Astrocyte of the cerebellum (primary cell): ENCODE data around the gene NIBAN1.

ENCODE experiments used
- DNase-seq: peaks from one replicate; pipeline ENCODE4 v3.0.0-alpha.2; 2011; ENCODE audit warnings: low read depth
- H3K4me3 ChIP-seq: 2 replicates; pipeline ENCODE4 v1.5.1; 2011; ENCODE audit warnings: mild to moderate bottlenecking, low read depth, low read length, moderate library complexity
- in situ Hi-C: cut with HindIII; loops from 2 replicates; pipeline ENCODE4 v1.10.0; 2017; ENCODE audit warnings: low sequenced_read_pairs
- TF ChIP-seq, protein P1 (sequence below): IDR thresholded peaks from 2 replicates; pipeline ENCODE4 v1.5.1; 2012; ENCODE audit warnings: low read length, low read depth, moderate library complexity, mild to moderate bottlenecking; ENCODE audit errors: missing control alignments

Gene NIBAN1

DNA sequence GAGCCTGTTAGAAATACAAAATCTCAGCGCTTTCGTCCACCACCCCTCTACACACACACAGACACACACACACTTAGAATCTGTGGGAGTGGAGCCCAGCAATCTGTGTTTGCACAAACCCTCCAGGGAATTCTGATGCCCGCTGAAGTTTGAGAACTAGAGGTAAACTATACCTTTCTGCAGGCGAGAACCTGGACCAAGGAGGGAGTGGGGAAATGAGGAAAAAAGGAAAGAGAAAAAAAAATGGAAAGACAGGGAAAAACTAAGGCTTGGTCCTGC is 468 bp upstream of the NIBAN1 start:
- TF ChIP-seq, protein P1, sequence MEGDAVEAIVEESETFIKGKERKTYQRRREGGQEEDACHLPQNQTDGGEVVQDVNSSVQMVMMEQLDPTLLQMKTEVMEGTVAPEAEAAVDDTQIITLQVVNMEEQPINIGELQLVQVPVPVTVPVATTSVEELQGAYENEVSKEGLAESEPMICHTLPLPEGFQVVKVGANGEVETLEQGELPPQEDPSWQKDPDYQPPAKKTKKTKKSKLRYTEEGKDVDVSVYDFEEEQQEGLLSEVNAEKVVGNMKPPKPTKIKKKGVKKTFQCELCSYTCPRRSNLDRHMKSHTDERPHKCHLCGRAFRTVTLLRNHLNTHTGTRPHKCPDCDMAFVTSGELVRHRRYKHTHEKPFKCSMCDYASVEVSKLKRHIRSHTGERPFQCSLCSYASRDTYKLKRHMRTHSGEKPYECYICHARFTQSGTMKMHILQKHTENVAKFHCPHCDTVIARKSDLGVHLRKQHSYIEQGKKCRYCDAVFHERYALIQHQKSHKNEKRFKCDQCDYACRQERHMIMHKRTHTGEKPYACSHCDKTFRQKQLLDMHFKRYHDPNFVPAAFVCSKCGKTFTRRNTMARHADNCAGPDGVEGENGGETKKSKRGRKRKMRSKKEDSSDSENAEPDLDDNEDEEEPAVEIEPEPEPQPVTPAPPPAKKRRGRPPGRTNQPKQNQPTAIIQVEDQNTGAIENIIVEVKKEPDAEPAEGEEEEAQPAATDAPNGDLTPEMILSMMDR = no peak
- DNase-seq = no peak
- no peak overlapping the region for H3K4me3 ChIP-seq
- in situ Hi-C loops = loop anchor here (25.0 kb wide), 1 partner anchor 162 kb away; no protein-coding TSS in a partner anchor

DNA sequence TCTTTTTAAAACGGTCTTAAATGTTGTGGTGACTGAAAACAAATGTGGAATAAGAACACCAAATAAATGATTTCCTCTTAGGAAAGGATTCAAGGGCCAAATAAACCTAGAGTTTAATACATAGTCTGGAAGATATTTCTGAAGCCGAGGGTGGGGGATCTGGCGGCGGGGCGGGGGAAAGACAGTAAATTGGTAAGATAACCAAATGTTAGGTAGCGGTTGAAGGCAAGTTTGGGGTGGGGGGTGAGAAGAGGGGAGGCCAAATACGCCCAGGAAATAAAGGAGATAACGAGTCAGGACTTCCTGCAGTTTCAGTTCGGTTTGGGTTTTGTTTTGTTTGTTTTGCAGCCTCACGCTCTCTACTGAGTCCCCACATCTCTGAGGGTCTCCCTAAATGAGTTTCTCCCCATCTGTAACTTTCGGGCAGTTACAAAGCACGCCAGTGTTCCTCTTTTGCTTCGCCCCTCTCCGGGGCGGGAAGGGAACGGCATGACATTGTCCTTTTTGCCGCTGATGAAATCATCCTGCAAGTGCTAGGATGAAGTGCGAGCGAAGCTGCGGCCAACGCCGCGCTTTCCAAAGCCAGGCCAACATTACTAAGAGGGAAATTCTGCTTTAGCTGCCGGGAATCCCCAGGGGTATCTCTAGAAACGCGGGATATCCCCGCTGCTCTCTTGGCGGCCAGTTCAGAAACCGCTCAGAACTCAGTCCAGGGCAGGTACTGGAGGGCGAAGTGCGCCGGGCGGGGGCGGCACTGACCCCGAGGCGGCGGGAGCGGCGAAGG is 844 bp downstream of the NIBAN1 start:
- H3K4me3 ChIP-seq = peak overlapping the region; percentile 55
- in situ Hi-C loops = no loop called here
- no peak for DNase-seq
- TF ChIP-seq, protein P1 = no peak

DNA sequence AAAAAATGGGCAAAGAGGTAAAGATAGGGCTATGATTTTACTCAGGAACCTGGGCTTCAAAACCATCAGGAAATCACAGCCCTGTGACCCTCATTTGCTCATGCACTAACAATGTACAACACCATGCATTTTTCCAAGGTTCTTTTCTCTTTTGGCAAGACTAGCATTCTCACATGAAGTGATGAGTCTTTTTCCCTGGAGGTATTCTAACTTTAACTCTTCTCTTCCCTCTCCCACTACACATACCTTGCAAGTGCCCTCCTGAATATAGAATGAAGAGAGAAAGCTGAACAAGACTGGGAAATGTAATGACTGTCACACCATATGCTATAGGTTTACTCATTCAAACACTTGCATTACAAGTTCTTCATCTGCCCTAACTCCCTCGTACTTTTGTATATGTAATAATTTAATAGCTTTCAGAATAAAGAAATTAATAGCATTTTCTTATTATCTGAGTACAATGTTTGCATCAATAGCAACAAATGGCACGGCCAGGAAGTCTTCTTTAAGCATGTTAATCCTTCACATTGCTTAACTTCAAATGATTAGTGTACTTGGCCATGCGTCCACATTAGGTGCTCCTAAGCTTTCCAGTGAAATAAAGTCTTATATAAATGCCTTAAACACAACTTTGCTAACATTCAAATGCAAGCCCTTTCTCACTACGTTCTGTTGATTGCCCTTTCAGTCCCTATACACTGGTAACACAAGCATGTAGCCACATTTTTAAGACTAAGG is 1.8 kb downstream of the NIBAN1 start:
- TF ChIP-seq, protein P1 = no peak
- DNase-seq = no peak
- H3K4me3 ChIP-seq = peak overlapping the region; percentile 55
- in situ Hi-C loops = no loop called here

DNA sequence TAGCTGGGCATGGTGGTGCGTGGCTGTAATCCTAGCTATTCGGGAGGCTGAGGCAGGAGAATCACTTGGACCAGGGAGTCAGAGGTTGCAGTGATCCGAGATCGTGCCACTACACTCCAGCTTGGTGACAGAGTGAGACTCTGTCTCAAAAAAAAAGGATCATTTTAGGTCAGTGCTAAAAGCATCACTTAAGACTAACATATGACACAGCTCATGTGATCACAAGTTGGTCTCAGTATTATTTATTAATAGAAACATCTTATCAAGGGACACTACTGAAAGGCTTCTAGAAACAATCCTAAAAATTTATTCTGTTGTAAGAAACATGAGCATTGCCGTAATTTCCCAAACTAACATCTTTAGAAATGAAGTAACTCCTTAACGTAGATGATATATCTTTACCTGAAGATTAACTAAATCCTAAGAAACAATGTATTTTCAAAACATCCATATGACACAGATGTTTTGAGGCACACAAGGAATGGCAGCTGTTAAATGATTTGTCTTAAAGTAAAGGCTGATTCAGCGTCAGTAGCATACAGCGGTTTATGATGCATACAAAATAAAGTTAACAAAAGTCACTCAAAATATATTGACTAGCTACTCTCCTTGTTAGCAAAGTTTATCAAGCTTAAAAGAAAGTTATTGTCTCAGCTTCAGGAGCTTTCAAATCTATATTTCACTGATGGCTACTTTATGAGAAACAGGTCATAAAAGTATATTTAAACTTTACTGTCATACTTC is 2.6 kb downstream of the NIBAN1 start:
- H3K4me3 ChIP-seq = no peak overlapping the region
- DNase-seq = no peak
- in situ Hi-C loops = no loop called here
- TF ChIP-seq, protein P1 = no peak

DNA sequence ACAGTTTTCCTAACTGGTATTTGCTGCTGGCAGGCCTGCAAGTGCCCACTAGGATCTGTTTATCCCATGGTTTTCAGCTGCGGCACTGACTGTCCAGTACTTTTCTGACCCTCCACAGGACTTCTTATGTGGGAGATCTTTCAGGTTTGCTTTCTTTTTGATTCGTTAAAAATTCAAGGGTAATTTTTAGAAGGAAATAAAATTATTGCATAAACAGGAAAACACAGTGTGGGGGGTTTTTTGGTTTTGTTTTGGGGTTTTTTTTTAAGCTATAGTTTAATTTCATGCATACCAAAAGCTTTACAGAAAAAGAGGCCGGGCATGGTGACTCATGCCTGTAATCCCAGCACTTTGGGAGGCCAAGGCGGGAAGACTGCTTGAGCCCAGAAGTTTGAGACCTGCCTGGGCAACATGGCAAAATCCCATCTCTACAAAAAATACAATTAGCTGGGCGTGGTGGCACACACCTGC is 3.6 kb downstream of the NIBAN1 start:
- TF ChIP-seq, protein P1 = no peak
- H3K4me3 ChIP-seq = no peak overlapping the region
- in situ Hi-C loops = no loop called here
- DNase-seq = no peak

DNA sequence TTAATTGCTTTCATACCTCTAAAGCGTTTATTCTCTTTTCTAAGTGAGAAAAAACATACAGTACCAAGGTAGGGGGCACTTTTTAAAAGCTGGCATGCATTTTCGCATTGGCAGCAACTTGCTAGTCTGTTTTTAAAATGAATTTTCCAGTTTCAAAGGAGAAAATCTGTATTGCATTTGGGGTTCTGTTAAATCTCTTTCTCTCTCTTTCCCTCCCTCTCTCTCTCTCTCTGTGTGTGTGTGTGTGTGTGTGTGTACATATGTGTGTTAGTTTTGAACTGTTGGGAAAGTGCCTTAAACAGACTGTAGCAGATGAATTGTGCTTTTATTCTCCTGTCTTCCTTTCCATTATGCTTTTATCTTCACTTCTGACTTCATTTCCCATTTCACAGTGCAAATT is 7.3 kb downstream of the NIBAN1 start:
- in situ Hi-C loops = no loop called here
- no peak for DNase-seq
- H3K4me3 ChIP-seq = no peak overlapping the region
- TF ChIP-seq, protein P1 = no peak
